Measurements from ENCODE around the gene MIA3.

Gene MIA3

DNA sequence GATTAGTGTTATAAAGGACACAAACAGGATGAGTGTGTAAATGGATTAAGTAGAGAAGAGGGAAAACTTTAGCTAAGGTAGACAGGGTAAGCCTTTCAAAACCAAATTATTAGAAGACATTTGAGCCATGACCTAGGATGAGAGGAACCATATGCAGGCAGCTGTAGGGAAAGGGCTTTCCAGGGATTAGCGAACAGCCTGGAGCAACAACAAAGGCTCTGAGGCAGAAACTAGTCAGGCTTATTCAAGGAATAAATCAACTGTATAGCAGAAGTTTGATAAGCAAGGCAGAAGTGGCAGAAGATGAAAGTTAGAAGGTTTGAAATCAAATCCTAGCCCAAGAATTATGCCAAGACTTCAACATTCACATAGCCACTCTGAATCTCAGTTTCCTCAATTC is 73.1 kb downstream of the MIA3 start:
- TF ChIP-seq FOXP2 (optimal IDR thresholded peaks at IDR 0.05; ENCODE audit: borderline replicate concordance, extremely low read depth, extremely low read length, insufficient read depth), result no peak
- no peak for TF ChIP-seq SIN3A (IDR thresholded peaks at IDR 0.05; ENCODE audit: borderline replicate concordance, insufficient read depth, low read length)
- no peak for TF ChIP-seq TAF1 (IDR thresholded peaks at IDR 0.05; ENCODE audit: borderline replicate concordance, insufficient read depth, low read length)
- TF ChIP-seq, protein P1, sequence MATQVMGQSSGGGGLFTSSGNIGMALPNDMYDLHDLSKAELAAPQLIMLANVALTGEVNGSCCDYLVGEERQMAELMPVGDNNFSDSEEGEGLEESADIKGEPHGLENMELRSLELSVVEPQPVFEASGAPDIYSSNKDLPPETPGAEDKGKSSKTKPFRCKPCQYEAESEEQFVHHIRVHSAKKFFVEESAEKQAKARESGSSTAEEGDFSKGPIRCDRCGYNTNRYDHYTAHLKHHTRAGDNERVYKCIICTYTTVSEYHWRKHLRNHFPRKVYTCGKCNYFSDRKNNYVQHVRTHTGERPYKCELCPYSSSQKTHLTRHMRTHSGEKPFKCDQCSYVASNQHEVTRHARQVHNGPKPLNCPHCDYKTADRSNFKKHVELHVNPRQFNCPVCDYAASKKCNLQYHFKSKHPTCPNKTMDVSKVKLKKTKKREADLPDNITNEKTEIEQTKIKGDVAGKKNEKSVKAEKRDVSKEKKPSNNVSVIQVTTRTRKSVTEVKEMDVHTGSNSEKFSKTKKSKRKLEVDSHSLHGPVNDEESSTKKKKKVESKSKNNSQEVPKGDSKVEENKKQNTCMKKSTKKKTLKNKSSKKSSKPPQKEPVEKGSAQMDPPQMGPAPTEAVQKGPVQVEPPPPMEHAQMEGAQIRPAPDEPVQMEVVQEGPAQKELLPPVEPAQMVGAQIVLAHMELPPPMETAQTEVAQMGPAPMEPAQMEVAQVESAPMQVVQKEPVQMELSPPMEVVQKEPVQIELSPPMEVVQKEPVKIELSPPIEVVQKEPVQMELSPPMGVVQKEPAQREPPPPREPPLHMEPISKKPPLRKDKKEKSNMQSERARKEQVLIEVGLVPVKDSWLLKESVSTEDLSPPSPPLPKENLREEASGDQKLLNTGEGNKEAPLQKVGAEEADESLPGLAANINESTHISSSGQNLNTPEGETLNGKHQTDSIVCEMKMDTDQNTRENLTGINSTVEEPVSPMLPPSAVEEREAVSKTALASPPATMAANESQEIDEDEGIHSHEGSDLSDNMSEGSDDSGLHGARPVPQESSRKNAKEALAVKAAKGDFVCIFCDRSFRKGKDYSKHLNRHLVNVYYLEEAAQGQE (IDR thresholded peaks at IDR 0.05; ENCODE audit: insufficient read depth in 1 of 2, low read depth in 2 of 2, low read length in 2 of 2), result no peak
- TF ChIP-seq POLR2AphosphoS5 (IDR thresholded peaks at IDR 0.05; ENCODE audit: low read depth, low read length), result no peak

DNA sequence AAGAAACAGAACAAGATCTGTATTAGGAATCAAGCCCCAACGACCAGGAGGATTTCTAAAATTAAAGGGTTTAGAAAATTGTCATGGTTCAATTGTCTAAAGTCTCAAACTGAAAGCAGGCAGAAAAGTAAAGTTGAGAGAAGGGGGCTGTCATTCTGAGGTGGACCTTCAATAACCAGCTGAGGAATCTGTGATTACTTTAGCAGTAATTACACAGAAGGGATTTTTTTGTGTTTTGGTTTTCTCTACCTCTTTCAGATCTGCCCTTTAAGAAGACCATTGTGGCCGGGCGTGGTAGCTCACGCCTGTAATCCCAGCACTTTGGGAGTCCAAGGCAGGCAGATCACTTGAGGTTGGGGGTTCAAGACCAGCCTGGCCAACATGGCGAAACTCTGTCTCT is 77.0 kb downstream of the MIA3 start:
- TF ChIP-seq FOXP2 (optimal IDR thresholded peaks at IDR 0.05; ENCODE audit: borderline replicate concordance, extremely low read depth, extremely low read length, insufficient read depth) (no peak), POLR2AphosphoS5 (IDR thresholded peaks at IDR 0.05; ENCODE audit: low read depth, low read length) (no peak)

DNA sequence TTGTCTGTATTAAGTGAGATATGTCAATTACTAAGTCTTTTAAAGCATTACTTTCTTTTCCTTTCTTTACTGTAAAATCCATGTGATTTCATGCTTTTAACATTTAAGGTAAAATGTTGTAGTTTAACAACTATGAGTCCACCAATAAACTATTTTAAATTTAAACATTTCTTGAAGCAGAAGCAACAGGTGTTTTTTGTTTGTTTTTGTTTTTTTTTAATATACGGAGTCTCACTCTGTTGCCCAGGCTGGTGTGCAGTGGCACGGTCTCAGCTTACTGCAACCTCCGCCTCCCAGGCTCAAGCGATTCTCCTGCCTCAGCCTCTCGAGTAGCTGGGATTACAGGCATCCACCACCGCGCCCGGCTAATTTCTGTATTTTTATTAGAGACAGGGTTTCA is 78.8 kb downstream of the MIA3 start:
- TF ChIP-seq, protein P1 (IDR thresholded peaks at IDR 0.05; ENCODE audit: insufficient read depth in 1 of 2, low read depth in 2 of 2, low read length in 2 of 2), result no peak
- TF ChIP-seq SIN3A (IDR thresholded peaks at IDR 0.05; ENCODE audit: borderline replicate concordance, insufficient read depth, low read length) (no peak), POLR2AphosphoS5 (IDR thresholded peaks at IDR 0.05; ENCODE audit: low read depth, low read length) (no peak), TAF1 (IDR thresholded peaks at IDR 0.05; ENCODE audit: borderline replicate concordance, insufficient read depth, low read length) (no peak), FOXP2 (optimal IDR thresholded peaks at IDR 0.05; ENCODE audit: borderline replicate concordance, extremely low read depth, extremely low read length, insufficient read depth) (no peak)

DNA sequence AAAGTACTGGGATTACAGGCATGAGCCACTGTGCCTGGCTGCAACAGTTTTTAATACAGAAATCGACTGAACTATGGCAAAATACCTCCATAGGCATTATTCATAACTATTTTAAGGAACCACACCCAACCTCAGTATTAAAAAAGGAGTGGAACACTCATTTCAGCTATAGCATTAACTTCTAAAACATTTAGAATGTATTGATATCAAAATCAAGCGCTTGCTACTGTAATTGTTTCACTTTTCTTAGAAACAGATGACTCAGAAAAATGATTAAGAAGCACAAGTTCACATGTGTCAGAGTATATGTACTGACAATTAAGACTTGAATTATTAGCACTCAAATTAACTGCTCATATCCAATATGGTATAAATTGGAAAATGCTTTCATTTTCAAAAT is 79.3 kb downstream of the MIA3 start:
- TF ChIP-seq POLR2AphosphoS5 (IDR thresholded peaks at IDR 0.05; ENCODE audit: low read depth, low read length) (no peak), TAF1 (IDR thresholded peaks at IDR 0.05; ENCODE audit: borderline replicate concordance, insufficient read depth, low read length) (no peak), SIN3A (IDR thresholded peaks at IDR 0.05; ENCODE audit: borderline replicate concordance, insufficient read depth, low read length) (no peak), FOXP2 (optimal IDR thresholded peaks at IDR 0.05; ENCODE audit: borderline replicate concordance, extremely low read depth, extremely low read length, insufficient read depth) (no peak)
- TF ChIP-seq, protein P1 (IDR thresholded peaks at IDR 0.05; ENCODE audit: insufficient read depth in 1 of 2, low read depth in 2 of 2, low read length in 2 of 2), result no peak

DNA sequence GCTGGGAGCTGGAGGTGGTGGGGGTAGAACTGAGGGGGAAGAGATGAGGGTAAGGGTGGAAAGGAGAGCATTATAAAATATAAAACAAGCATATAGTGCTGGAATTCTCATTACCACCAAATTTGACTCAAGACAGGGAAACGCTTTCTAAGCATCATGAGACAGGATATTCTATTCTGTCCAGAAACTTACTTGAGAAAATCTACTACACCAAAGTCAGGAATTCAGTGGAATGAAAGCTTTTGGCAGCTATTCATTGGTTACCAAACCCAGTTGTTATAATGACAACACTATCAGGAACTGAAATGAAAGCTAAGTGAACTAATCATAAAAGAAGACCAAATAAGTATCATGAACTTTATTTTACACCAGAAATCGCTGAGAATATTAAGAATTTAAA is 79.9 kb downstream of the MIA3 start:
- TF ChIP-seq SIN3A (IDR thresholded peaks at IDR 0.05; ENCODE audit: borderline replicate concordance, insufficient read depth, low read length) (no peak), TAF1 (IDR thresholded peaks at IDR 0.05; ENCODE audit: borderline replicate concordance, insufficient read depth, low read length) (no peak), FOXP2 (optimal IDR thresholded peaks at IDR 0.05; ENCODE audit: borderline replicate concordance, extremely low read depth, extremely low read length, insufficient read depth) (no peak), POLR2AphosphoS5 (IDR thresholded peaks at IDR 0.05; ENCODE audit: low read depth, low read length) (no peak)
- TF ChIP-seq, protein P1 (IDR thresholded peaks at IDR 0.05; ENCODE audit: insufficient read depth in 1 of 2, low read depth in 2 of 2, low read length in 2 of 2), result no peak

All from PFSK-1 (cell line).